GM19395 (cell line): Measurements from ENCODE around the gene NTRK3.

ENCODE experiments used
- ATAC-seq: cut with Tn5 transposase; IDR thresholded peaks from one replicate; pipeline ENCODE4 v1.9.1; 2021; ENCODE audit warnings: mild to moderate bottlenecking, moderate library complexity; ENCODE audit not compliant: unreplicated experiment

The NTRK3 gene

GRCh38 chr15:88126695-88127431 is 129.7 kb downstream of the NTRK3 start:
- no peak for ATAC-seq

GRCh38 chr15:88125576-88125975 is 131.0 kb downstream of the NTRK3 start:
- ATAC-seq = no peak

DNA sequence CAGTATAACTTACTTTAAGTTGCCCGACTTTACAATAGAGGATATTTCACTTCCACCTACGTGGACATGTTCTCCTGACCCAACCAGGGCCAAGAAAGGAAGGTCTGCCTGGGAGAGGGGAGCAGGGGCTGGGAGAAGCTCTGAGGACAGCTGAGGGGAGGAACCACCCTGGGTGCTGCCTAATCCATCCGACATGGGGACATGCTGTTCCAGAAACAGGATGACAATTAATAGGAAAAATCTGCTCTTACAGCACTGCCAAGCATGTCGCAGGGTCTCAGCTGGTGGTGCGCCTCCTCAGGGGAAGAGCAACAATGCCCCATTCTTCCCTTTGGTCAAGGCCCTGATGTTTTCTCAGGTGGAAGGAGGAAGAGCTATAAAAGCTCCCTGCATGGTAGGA is 132.3 kb downstream of the NTRK3 start:
- no peak for ATAC-seq

GRCh38 chr15:88121968-88122530 is 134.5 kb downstream of the NTRK3 start:
- no peak for ATAC-seq

GRCh38 chr15:88120026-88120425 is 136.5 kb downstream of the NTRK3 start:
- no peak for ATAC-seq

GRCh38 chr15:88118741-88119140 is 137.8 kb downstream of the NTRK3 start:
- ATAC-seq = no peak

GRCh38 chr15:88118035-88118434 is 138.5 kb downstream of the NTRK3 start:
- ATAC-seq = no peak

DNA sequence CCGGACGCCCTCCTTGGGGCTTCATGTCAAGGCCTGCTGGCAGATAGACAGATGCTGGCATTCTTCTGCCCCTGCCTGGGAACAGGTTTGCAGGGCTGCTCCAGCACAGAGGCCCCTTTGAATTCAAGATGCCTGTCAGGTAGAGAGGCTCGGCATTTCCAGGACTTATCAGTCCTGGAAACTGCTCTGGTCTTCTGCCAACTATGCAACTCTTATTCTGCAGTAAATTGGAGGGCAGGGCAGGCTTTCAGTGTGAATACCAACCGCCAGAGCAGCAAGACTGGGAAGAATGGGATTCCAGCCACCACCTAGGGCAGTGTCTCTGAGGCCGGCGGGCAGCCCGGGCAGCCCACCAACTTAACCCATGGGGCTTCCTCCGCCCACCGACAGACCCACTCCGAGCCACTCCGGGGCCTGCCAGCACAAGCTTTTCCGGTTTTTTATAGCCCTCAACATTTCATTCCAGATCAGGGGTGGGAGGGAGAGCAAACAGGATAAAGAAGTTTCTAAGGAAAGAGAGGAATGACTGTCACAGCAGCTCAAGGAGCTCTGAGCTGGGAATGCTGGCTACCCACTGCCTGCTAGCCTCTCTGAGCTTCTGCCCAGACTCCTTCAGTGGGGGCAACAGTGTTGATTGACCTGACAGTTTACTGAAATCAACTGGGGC is 140.9 kb downstream of the NTRK3 start:
- ATAC-seq = no peak

DNA sequence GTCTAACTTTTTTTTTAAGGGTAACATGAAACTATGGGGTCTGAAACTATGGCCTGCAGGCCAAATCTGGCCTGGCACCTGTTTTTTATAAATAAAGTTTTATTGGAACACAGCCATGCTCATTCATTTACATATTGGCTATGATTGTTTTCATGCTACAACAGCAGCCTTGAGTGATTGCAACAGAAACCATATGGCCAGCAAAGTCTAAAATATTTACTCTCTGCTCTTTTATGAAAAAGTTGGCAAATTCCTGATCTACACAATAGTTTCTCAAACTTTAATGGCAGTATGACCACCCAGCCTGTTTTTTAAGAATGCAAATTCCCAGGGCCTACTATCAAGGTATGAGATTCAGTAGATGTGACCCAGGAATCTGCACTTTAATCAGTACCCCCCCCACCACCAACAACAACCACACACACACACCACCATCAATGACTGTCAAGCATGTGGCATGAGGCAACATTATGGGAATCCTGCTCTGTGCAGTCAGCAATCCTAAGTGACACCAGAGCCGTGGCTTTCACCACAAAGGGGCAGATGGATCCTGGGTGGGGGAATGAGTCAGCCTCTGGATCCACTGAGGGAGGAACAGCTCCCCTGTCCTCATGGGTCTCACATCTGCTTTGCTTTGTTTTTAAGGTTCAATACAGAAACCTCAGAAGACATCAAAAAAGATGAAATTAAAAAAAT is 142.8 kb downstream of the NTRK3 start:
- no peak for ATAC-seq

GRCh38 chr15:88108991-88109390 is 147.5 kb downstream of the NTRK3 start:
- ATAC-seq = no peak

GRCh38 chr15:88108477-88108876 is 148.1 kb downstream of the NTRK3 start:
- no peak for ATAC-seq

- ATAC-seq = no peak
Observed at GRCh38 chr15:88106074-88106473, 150.5 kb downstream of the NTRK3 start.

DNA sequence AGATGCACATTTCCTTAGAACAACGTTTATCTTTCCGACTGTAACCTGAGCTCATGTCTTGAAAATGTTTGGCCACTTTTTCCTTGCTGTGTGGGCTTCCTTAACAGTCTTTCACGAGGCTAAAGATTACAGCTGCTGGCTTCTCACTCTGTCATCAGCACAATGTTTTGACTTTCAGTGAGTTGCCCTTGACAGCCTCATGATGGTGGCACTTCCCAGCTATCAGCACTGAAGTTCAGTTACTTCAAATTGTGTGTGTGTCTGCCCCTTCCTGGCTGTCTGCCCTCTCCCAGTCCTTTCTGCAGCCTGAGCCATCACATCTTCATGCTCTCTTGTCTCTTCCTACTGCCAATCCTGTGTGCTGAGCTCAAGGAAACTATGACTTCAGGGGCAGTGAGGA is 152.2 kb downstream of the NTRK3 start:
- no peak for ATAC-seq

- no peak for ATAC-seq
Observed at GRCh38 chr15:88100181-88100580, 156.4 kb downstream of the NTRK3 start.

GRCh38 chr15:88098361-88098760 is 158.2 kb downstream of the NTRK3 start:
- no peak for ATAC-seq

DNA sequence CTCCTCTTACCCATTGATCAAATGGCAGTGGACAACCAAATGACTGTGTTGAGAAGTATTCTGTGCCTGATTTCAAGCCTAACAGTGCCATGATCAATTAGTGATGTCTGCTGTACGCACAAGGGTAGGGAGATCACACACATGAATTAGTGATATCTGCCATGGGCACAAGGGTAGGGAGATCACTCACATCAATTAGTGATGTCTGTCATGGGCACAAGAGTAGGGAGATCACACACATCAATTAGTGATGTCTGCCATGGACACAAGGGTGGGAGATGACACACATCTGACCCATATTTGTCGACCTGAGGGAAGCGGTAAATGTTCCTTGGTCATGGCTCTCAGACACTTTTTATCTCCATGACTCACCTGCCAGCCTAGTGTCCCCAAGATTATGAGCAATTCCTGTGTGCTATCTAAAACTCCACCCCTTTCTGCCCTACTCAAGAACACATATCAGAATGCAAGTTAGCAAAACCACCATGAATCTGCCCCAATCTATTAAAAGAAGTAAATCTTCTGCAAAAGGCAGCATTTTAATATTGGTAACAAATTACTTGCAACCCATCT is 165.0 kb downstream of the NTRK3 start:
- no peak for ATAC-seq

DNA sequence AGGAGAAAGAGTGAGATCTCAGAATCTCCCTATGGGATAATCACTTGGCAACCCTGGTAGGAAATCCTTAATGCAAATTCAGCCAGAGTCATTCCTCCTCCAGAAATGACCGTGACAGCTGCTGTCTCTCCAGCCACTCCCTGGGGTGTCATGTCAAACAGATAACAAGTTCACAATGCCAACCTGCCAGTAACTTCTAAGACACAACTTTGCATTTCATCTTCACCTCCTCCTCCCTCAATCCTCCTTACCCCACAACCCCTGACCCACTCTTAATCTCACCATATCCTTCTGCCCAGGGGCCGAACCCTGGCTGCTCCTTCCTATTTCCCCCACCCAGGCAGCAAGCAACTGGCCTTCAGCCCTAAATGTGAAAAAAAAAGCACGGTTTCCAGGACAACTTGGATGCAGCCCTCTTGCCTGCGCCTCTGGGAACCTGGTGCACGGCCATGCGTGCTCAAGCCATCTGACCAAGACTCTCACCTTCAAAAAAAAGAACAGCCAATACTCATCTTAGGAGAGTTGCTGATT is 166.0 kb downstream of the NTRK3 start:
- no peak for ATAC-seq

GRCh38 chr15:88089731-88090130 is 166.8 kb downstream of the NTRK3 start:
- no peak for ATAC-seq

DNA sequence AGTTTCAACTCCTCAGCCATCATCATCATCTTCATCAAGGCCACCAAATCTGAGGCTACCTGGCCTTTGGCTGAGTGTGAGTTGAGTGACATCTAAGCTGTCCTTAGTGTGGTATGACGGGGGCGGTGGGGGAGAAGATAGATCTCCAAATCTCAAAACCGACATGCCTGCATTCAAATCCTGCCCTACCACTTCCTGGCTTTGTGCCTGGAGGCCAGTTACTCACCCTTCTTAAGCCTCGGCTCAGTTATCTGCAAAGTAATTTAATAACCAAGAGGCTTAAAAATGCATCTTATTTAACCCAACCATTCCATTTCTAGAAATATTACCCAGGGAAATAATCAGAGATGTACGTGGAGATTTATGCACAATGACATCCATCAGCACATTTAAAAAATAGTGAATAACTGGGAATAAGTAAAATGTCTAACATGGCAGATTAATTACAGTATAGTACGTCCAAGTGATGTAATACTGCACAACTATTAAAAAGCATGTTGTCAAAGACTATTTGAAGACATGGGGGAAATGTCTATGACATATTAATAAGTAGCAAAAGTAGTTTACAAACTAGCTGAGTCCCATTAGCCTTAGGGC is 167.4 kb downstream of the NTRK3 start:
- no peak for ATAC-seq

DNA sequence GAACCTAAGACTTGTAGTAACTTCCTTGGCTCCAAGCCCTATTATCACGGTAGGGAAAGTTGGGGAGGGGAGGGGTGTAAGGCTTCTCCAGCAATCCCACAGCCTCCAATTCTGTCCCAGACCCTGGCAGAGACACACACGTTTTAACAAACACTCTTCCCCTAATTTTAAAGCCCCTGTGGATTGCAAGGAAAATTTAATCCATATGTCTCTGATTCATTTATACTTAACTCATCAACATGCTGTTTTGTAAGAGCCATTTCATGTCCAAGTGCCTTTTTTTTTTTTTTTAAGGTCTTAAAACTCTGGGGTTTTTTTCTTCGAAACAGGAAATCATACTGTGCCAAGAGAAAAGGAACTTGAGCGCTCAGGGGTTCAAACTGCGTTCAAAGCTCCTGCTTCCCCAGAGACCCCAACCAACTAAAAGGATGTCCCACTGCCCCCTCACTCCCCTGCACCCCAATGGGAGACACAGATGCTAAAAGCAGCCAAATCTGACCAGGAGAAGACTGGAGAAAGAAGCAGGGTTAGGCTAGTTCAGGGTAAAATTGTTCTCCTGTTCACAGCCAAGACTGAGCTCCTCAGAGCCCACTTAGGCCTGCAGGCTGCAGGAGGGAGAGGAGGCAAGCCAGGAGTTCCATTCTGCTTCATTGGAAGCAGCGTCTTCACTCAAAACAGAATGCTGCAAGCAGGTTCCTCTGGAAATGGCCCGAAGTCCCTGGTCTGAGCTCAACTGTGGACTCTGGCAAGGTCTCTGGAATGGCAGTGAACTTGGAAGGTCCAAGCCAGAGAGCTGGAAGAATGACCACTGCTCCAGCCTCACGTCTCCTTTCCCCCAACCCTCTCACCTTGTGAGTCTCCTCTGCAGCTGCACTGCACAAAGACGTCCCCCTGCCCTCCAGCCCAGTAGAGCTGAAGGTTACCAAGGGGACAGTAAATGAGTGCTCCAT is 172.5 kb downstream of the NTRK3 start:
- ATAC-seq = no peak
